ENCODE results near the gene MED13. TPM values are rescaled to one million over a fixed set of nuclear protein-coding genes. Genes with fewer than 3 reads are reported as not detected.
A peak's percentile ranks its signal among the peaks of the same experiment; 100 is the strongest.
"Not testable (repeated sequence)": the region's sequence is repeated elsewhere in the genome, so short reads cannot be mapped to it uniquely, and the experiment has no call there.

The MED13 gene
- total RNA-seq, 1 donor from 2014 or later, result 65.7 TPM

DNA sequence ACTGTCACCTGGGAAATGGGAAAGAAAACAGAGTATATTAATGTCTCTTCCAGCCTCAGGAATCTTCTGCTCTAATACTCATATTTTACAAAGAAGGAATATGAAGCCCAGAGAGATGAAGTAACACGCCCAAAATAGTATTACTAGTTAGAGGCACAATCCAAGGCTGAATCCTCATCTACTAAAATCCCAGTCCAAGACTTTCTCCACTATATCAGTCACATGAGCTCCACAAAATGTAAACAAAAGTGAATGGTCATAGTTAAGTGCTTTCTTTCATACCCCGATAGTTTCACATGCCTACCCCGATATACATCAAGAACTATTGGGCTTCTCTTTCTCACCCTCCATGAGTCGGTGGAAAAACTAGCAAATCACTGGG lies 138.3 kb downstream of the MED13 start:
- DNase-seq (no peak), ATAC-seq (no peak)
- H3K36me3 ChIP-seq, result peaks cover 29% of the 10 kb centered on the region
- TF ChIP-seq, protein P1, sequence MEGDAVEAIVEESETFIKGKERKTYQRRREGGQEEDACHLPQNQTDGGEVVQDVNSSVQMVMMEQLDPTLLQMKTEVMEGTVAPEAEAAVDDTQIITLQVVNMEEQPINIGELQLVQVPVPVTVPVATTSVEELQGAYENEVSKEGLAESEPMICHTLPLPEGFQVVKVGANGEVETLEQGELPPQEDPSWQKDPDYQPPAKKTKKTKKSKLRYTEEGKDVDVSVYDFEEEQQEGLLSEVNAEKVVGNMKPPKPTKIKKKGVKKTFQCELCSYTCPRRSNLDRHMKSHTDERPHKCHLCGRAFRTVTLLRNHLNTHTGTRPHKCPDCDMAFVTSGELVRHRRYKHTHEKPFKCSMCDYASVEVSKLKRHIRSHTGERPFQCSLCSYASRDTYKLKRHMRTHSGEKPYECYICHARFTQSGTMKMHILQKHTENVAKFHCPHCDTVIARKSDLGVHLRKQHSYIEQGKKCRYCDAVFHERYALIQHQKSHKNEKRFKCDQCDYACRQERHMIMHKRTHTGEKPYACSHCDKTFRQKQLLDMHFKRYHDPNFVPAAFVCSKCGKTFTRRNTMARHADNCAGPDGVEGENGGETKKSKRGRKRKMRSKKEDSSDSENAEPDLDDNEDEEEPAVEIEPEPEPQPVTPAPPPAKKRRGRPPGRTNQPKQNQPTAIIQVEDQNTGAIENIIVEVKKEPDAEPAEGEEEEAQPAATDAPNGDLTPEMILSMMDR (IDR thresholded peaks at IDR 0.05), result no peak
- H3K27me3 ChIP-seq, result no peaks in the 10 kb centered on the region
- no peaks in the 10 kb centered on the region for H3K9me3 ChIP-seq
- H3K4me1 ChIP-seq, result peaks cover 9% of the 10 kb centered on the region
- intact Hi-C loops (cut with DNase I), result no loop called here
- H3K27ac ChIP-seq, result peak overlapping the region; percentile 89
- peak overlapping the region; percentile 76 for H3K4me3 ChIP-seq

DNA sequence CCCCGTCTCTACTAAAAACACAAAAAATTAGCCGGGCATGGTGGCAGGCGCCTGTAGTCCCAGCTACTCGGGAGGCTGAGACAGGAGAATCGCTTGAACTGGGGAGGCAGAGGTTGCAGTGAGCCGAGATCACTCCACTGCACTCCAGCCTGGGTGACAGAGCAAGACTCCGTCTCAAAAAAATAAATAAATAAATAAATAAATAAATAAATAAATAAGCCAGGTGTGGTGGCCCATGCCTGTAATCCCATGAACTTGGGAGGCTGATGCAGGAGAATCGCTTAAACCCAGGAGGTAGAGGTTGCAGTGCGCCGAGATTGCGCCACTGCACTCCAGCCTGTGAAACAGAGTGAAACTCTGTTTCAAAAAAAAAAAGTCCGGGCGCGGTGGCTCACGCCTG lies 149.9 kb downstream of the MED13 start:
- H3K9me3 ChIP-seq; H3K4me3 ChIP-seq; intact Hi-C loops (cut with DNase I); DNase-seq; H3K27ac ChIP-seq; H3K27me3 ChIP-seq; ATAC-seq; H3K4me1 ChIP-seq: not testable (repeated sequence)
- peaks cover 48% of the 10 kb centered on the region for H3K36me3 ChIP-seq

DNA sequence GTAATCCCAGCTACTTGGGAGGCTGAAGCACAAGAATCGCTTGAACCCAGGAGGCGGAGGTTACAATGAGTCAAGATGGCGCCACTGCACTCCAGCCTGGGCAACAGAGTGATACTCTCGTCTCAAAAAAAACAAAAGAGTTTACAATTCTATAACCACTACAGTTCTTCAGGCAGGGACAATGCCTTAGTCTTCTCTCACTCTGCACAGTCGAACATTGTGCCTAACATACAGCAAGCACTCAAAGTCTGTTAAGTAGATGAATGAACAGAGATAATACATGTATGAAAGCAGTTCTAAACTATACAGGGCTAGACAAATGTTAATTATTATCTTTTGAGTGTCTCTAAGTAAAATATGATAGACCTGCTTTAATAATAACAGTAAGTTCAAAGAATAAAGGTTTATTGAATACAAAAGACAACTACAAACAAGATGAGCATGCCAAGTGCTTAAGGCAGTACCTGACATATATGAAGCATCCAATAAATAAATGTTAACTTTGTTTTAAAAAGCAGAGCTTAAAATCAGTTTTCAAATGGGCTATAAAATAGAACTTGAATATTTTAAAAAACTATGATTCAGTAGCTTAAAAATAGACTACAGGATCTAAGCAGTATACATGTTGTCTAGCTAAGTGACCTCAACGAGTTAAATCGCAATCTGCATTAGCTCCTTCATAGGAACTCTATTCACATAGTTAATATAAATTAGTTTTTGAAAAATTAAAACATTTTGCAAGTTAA lies 156.6 kb downstream of the MED13 start:
- H3K27me3 ChIP-seq, result no peaks in the 10 kb centered on the region
- H3K9me3 ChIP-seq, result no peaks in the 10 kb centered on the region
- ATAC-seq, result no peak
- no peak overlapping the region for H3K4me3 ChIP-seq
- DNase-seq, result no peak
- no peaks in the 10 kb centered on the region for H3K4me1 ChIP-seq
- H3K27ac ChIP-seq, result no peak overlapping the region
- TF ChIP-seq, protein P1 (IDR thresholded peaks at IDR 0.05), result no peak
- intact Hi-C loops (cut with DNase I), result no loop called here
- H3K36me3 ChIP-seq, result peaks cover 68% of the 10 kb centered on the region

DNA sequence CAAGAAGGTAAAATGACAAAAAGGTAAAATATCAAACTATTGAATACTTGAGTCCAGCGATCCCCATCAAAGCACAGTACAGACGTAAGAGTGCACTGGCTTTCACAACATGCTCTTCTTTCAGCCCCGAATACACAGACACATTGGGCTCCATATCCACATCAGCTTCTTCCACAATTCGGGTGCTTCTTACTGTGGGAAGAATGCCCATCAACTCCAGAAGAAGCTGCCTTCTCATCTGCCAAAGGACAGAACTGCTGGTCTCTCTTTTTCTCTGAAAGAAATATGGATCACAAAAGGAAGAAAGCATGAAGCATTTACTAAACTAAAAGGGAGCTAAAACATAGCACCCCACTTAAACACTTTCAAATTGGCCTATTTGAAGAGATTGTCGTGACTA lies 157.7 kb downstream of the MED13 start:
- no peak overlapping the region for H3K4me3 ChIP-seq
- no peak overlapping the region for H3K27ac ChIP-seq
- H3K27me3 ChIP-seq, result no peaks in the 10 kb centered on the region
- DNase-seq, result no peak
- peaks cover 77% of the 10 kb centered on the region for H3K36me3 ChIP-seq
- TF ChIP-seq, protein P1 (IDR thresholded peaks at IDR 0.05), result no peak
- H3K9me3 ChIP-seq, result no peaks in the 10 kb centered on the region
- H3K4me1 ChIP-seq, result no peaks in the 10 kb centered on the region
- no peak for ATAC-seq
- intact Hi-C loops (cut with DNase I), result no loop called here

DNA sequence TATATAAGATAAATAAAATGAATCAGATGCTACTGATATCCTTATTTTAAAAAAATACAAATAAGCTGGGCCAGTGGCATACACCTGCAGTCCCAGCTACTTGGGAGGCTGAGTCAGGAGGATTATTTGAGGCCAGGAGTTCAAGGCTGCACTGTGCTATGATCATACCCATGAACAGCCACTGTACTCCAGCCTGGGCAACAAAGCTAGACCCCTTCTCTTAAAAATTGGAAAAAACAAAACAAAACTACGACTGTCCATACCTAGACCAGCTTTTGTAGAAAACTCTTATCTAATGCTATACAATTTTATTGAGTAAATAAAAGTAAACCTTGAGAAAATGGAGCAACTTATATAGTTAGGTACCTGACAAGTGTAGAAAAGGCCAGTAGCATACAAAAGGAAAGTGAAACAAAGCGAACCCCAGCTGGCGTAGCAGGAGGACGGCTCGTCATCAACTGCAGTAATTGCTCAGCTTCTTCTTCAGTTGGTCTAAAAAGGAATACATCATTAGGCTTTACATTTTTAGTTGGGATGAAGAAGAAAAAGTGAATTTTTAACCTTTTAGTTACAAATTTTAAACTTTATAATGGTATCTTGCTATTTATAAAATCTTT lies 160.9 kb downstream of the MED13 start:
- TF ChIP-seq, protein P1 (IDR thresholded peaks at IDR 0.05), result no peak
- H3K27me3 ChIP-seq, result no peaks in the 10 kb centered on the region
- H3K4me1 ChIP-seq, result no peaks in the 10 kb centered on the region
- H3K9me3 ChIP-seq, result no peaks in the 10 kb centered on the region
- H3K36me3 ChIP-seq, result peaks cover 80% of the 10 kb centered on the region
- DNase-seq (no peak), ATAC-seq (no peak)
- H3K27ac ChIP-seq, result no peak overlapping the region
- intact Hi-C loops (cut with DNase I), result no loop called here
- H3K4me3 ChIP-seq, result no peak overlapping the region

DNA sequence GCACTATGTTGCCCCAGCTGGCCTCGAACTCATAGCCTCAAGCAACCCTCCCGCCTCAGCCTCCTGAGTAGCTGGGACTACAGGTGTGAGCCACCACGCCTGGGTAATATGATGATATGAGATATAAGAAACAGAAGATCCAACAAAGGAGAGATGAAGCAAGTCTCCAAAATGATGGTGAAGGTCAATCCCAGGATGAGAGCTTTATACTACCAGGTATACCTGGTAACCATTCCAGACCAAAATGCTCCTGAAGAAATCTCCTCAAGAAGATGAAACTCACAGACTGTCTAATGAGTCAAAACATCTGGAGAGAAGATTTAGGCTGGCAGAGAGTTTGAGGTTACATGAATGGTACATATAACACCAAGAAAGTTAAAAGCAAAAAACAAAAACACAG lies 161.8 kb downstream of the MED13 start:
- intact Hi-C loops (cut with DNase I), result no loop called here
- no peaks in the 10 kb centered on the region for H3K4me1 ChIP-seq
- no peaks in the 10 kb centered on the region for H3K27me3 ChIP-seq
- DNase-seq, result no peak
- TF ChIP-seq, protein P1 (IDR thresholded peaks at IDR 0.05), result no peak
- H3K36me3 ChIP-seq, result peaks cover 83% of the 10 kb centered on the region
- no peak overlapping the region for H3K27ac ChIP-seq
- no peak for ATAC-seq
- no peak overlapping the region for H3K4me3 ChIP-seq
- no peaks in the 10 kb centered on the region for H3K9me3 ChIP-seq
